ENCODE measurements around the gene FOXN3. TPM values are rescaled to one million over a fixed set of nuclear protein-coding genes. Genes with fewer than 3 reads are reported as not detected.

FOXN3 gene
- polyA plus RNA-seq, 1 donor from 2014 or later = 10.3 TPM

- Histone ChIP-seq H3K4me2 (ENCODE audit: low read length) (no peak overlapping the region), H3K27me3 (ENCODE audit: insufficient read depth, low read depth, low read length) (no peaks in the 10 kb centered on the region), H3F3A (ENCODE audit: insufficient read depth, low read length, poor library complexity, severe bottlenecking) (no peaks in the 10 kb centered on the region), H3K79me2 (replicated peaks; ENCODE audit: insufficient read depth, low read length) (peaks cover 13% of the 10 kb centered on the region), H3K9me2 (ENCODE audit: insufficient read depth, low read length) (no peaks in the 10 kb centered on the region), H4K20me1 (ENCODE audit: insufficient read depth) (no peaks in the 10 kb centered on the region), H3K9ac (ENCODE audit: low read length) (no peak overlapping the region), H3K4me3 (ENCODE audit: low read length) (no peak overlapping the region), H3K9me3 (ENCODE audit: low read length) (no peaks in the 10 kb centered on the region), H2AFZ (ENCODE audit: low read depth, low read length) (no peak overlapping the region), H3K27ac (ENCODE audit: low read length) (no peak overlapping the region), H3K36me3 (ENCODE audit: insufficient read depth, low read length) (no peaks in the 10 kb centered on the region)
- no peak for TF ChIP-seq RAD21 (conservative IDR thresholded peaks at IDR 0.05)
- TF ChIP-seq POLR2AphosphoS5 (IDR thresholded peaks at IDR 0.05) = no peak
- no peak for TF ChIP-seq SMC3 (conservative IDR thresholded peaks at IDR 0.05; ENCODE audit: poor library complexity)
- TF ChIP-seq MXI1 (conservative IDR thresholded peaks at IDR 0.05; ENCODE audit: poor library complexity, severe bottlenecking) = no peak
- TF ChIP-seq REST (IDR thresholded peaks at IDR 0.05; ENCODE audit: borderline replicate concordance) = no peak
- TF ChIP-seq TAF1 (IDR thresholded peaks at IDR 0.05; ENCODE audit: low read depth) = no peak
- no peak for TF ChIP-seq EZH2 (IDR thresholded peaks at IDR 0.05; ENCODE audit: borderline replicate concordance, insufficient read depth, low read length, poor library complexity, severe bottlenecking)
- no peak for TF ChIP-seq EP300 (conservative IDR thresholded peaks at IDR 0.05; ENCODE audit: poor library complexity, severe bottlenecking)
- TF ChIP-seq CTCF (IDR thresholded peaks at IDR 0.05; ENCODE audit: poor library complexity, severe bottlenecking) = no peak
Measured at GRCh38 chr14:89379006-89379405, 38.0 kb downstream of the FOXN3 start.

GRCh38 chr14:89378119-89378518 lies 38.9 kb downstream of the FOXN3 start:
- Histone ChIP-seq H3K27ac (ENCODE audit: low read length) (peak overlapping the region; percentile 53), H3K27me3 (ENCODE audit: insufficient read depth, low read depth, low read length) (no peaks in the 10 kb centered on the region), H3F3A (ENCODE audit: insufficient read depth, low read length, poor library complexity, severe bottlenecking) (no peaks in the 10 kb centered on the region), H3K9ac (ENCODE audit: low read length) (no peak overlapping the region), H3K4me3 (ENCODE audit: low read length) (no peak overlapping the region), H3K9me3 (ENCODE audit: low read length) (no peaks in the 10 kb centered on the region), H3K36me3 (ENCODE audit: insufficient read depth, low read length) (no peaks in the 10 kb centered on the region), H2AFZ (ENCODE audit: low read depth, low read length) (no peak overlapping the region), H3K9me2 (ENCODE audit: insufficient read depth, low read length) (no peaks in the 10 kb centered on the region), H4K20me1 (ENCODE audit: insufficient read depth) (no peaks in the 10 kb centered on the region), H3K4me2 (ENCODE audit: low read length) (no peak overlapping the region), H3K79me2 (replicated peaks; ENCODE audit: insufficient read depth, low read length) (peaks cover 8% of the 10 kb centered on the region)
- no peak for TF ChIP-seq REST (IDR thresholded peaks at IDR 0.05; ENCODE audit: borderline replicate concordance)
- no peak for TF ChIP-seq TAF1 (IDR thresholded peaks at IDR 0.05; ENCODE audit: low read depth)
- no peak for TF ChIP-seq EZH2 (IDR thresholded peaks at IDR 0.05; ENCODE audit: borderline replicate concordance, insufficient read depth, low read length, poor library complexity, severe bottlenecking)
- TF ChIP-seq RAD21 (conservative IDR thresholded peaks at IDR 0.05) = no peak
- TF ChIP-seq CTCF (IDR thresholded peaks at IDR 0.05; ENCODE audit: poor library complexity, severe bottlenecking) = no peak
- TF ChIP-seq POLR2AphosphoS5 (IDR thresholded peaks at IDR 0.05) = no peak
- no peak for TF ChIP-seq EP300 (conservative IDR thresholded peaks at IDR 0.05; ENCODE audit: poor library complexity, severe bottlenecking)
- TF ChIP-seq SMC3 (conservative IDR thresholded peaks at IDR 0.05; ENCODE audit: poor library complexity) = no peak
- TF ChIP-seq MXI1 (conservative IDR thresholded peaks at IDR 0.05; ENCODE audit: poor library complexity, severe bottlenecking) = no peak

Data from neural cell (in vitro differentiated cells).